ENCODE data around the gene USP24.
A peak's percentile ranks its signal among the peaks of the same experiment; 100 is the strongest.

Gene USP24, protein sequence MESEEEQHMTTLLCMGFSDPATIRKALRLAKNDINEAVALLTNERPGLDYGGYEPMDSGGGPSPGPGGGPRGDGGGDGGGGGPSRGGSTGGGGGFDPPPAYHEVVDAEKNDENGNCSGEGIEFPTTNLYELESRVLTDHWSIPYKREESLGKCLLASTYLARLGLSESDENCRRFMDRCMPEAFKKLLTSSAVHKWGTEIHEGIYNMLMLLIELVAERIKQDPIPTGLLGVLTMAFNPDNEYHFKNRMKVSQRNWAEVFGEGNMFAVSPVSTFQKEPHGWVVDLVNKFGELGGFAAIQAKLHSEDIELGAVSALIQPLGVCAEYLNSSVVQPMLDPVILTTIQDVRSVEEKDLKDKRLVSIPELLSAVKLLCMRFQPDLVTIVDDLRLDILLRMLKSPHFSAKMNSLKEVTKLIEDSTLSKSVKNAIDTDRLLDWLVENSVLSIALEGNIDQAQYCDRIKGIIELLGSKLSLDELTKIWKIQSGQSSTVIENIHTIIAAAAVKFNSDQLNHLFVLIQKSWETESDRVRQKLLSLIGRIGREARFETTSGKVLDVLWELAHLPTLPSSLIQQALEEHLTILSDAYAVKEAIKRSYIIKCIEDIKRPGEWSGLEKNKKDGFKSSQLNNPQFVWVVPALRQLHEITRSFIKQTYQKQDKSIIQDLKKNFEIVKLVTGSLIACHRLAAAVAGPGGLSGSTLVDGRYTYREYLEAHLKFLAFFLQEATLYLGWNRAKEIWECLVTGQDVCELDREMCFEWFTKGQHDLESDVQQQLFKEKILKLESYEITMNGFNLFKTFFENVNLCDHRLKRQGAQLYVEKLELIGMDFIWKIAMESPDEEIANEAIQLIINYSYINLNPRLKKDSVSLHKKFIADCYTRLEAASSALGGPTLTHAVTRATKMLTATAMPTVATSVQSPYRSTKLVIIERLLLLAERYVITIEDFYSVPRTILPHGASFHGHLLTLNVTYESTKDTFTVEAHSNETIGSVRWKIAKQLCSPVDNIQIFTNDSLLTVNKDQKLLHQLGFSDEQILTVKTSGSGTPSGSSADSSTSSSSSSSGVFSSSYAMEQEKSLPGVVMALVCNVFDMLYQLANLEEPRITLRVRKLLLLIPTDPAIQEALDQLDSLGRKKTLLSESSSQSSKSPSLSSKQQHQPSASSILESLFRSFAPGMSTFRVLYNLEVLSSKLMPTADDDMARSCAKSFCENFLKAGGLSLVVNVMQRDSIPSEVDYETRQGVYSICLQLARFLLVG (N-terminal part only)

DNA sequence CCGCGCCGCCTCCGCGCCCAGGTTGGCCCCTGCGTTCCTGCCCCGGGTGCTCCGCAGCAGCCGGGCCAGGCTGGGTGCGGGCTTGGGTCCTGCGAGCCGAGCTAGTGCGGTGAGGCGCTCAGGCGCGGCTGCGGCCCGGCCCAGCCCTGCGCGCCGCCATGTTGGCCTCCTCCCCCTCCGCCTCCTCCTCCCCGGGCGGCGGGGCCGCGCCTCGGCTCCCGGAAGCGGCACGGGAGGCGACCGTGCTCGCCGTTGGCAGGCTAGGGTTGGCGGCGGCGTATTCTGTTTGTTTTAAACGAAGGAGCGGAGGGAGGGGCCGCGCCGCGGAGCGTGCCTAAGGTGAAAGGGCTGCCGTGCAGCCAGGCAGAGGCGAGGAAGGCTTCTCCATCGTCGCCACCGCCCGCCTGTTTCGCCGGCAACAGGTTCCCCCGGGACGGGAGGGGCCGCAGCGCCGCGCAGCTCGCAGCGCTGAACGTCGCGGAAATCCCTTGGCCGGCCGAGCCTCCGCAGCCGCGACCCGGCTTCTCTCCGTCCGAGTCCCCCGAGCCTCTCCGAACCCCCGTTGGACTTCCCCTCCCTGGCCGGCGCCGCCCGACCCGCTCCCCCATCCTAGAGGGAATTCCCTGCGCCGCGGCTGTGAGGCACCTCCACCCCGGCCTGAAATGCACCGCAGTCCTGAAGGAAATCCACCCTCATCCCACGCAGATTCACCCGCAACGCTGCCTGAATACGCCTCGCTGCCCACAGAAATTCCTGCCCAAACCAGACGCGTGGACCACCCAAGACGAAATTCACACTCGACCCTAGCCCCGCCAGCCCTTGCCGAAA, at the start of gene USP24:
Gene USP24, minus strand, starts transcription at position 171 of the 828 bp plus-strand sequence. CDS start 251 bp downstream, outside the sequence.
- peak; percentile 36 for DNase-seq (ENCODE audit: low spot score)

DNA sequence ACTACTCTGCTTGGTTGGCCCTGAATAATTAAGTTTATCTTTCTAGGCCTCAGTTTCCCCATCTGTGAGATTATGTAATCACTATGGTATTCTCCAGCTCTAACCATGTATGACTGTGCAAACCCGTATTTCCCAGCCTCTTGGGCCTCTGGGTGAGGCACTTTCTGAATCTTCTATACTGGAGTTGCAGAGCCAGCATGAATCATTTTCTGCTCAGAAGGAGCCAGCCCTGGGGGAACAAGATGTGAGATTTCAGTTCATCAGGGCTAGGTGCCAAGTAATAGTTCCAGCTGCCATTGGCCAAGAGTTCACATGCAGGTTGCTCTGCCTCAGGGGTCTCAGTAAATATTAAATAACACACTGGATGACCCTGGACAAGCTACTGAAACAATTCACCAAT, 47.7 kb upstream of the USP24 start:
- no peak for DNase-seq (ENCODE audit: low spot score)

DNA sequence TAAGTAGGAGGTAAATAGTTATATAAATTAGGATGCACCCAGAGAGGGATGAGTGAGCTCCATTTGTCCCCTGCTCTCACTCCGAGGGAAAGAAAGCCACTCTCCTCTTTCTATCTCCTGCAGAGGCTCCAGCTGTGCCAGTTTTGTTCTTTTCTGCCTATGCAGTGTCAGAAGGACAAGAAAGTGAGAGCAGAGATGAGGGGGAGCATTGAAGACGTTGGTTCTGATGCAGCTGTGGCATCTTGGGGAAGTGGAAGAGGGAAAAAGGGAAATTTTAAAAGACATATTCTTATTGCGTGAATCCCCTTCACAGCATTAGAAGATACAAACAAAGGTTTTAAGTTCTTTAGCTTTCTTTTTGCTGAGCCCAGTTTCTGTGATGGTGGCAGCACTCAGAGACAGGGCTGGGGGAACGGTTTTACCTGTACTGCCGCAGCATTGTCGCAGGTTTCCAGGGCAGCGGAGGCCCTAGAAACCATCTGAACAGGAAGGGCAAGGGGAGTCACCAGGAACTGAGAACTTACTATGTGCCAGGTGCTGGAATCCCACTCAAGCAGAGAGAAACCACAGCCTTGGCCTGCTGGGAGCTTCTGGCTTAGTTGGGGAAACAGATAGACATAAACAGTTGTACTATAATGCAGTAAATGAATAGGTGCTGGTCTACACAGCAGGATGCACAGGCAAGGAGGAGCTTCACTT, 44.9 kb upstream of the USP24 start:
- DNase-seq (ENCODE audit: low spot score) = no peak

DNA sequence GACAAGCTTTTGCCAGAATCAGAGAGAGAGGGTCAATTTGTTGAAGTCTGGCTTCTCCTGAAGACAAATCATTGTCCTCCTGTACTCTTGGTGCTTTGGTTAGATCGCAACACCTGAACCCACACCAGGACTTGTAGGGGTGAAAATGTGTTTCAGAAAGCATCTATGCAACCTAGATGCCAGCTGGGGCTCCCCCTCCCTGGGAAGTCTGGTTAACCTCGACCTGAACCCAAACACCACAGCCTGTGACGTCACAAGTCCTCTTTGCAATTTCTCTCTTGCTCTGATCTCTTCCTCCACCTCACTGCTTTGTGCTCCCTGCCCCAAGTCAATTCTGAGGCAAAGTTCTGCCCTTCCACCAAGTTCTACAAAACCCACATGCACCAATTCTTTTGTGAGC, 42.8 kb upstream of the USP24 start:
- DNase-seq (ENCODE audit: low spot score) = no peak

DNA sequence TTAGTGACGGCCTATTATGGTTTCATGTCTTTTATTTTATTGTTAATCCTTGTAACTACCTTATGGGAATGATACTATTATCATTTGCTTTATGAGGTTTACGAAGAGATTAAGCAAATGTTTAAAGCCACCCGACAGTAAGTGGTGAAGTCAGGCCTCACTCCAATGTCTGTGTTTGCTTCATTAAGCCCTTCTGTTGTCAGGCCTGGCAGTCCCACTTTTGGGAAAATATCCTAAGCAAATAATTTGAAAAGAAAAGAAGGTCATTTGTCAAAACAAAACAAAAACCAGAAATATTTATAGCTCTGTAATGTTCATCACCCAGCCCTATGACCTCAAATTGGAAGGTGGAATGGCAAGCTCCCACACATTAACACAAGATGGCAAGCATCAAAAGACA, 40.7 kb upstream of the USP24 start:
- DNase-seq (ENCODE audit: low spot score) = no peak

DNA sequence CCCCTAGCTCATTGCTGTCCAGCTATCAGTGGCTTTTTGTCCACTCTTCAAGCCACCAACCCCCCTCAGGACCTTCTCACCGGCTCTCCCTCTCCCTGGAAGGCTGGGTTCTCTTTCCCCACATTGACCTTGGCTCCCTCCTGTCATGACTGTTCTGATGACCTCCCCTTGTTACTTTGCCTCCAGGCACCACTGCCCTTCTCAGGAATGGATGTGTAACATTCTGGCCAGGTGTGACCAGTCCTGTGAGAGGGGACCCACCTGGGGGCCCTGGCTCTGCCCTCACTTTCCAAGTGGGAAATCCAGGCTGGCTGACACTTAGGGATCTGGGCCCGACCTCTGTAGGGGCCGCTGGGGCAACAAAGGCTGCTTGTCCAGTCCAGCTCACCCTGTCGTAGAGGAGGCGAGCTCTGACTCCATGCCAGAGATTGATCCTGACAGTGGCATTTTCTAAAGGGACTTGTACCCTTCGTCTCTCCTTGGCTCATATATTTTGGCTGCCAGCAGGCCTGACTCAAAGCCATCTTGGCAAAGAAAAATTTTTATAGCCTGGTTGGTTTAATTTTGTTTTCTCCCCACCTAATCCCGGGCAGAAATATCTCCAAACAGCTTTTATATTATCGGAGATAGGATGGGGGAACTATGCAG, 37.9 kb upstream of the USP24 start:
- no peak for DNase-seq (ENCODE audit: low spot score)

DNA sequence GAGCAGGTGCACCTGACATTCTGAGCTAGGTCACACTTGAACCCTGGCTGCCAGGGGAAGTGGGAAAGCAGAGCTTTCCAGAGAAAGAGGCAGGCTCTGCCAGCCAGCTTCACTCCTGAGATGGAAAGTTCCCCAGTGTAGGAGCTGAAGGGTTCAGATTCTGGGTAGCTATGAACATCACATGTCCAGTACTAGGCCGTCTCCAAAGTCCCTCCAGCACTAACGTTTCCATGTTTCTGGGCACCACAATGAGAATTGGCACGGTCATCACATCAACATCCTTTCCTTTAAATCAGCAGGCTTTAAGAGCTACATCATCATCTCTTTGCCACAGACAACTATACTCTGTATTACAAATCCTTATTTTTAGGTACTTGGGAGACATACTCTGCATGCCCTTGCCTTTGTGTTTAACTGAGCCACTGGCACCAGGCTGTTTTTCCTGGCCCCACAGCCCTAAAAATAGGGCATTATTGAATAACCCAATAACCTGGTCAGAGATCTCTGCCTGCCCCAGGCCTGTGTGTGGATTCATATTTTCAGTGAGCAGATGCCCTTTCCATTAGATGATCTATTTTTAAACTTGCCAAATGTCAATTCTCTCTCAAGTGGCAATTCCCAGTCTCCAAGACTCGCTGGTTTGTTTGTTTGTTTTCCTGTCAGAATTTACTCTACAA, 35.4 kb upstream of the USP24 start:
- no peak for DNase-seq (ENCODE audit: low spot score)

DNA sequence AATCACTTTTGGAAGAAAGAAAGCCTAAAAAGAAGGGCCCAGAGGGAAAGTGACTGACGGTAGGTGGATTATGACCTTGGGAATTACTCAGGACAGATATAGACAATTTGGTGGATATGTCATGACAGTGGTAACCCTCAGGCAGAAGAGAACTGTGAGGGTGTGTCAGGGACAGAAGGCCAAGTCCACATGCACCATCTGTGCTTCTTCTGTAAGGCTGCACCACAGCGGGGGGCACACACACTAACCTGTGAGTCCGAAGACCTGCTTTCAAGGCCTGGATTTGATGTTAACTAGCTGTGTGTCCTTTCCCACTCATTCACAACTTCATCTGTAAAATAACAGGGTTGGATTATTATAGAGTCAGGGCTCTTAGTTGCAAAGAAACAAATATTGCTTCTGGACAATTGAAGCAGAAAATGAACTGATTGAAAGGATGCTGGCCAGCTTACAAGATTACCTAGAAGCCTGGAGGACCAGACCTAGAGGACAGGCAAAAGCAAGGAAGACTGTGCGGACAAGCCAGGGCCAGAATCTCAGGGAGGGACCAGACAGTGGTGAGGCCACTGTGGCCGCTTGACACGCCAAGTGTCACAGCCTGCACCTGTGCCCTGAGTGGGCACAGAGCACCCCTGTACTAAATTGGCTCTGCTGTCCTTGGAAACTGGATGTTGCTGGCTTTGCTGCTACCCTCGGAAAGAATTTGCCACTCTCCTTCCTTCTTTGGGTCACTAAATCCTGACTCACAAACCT, 34.7 kb upstream of the USP24 start:
- DNase-seq (ENCODE audit: low spot score) = no peak

DNA sequence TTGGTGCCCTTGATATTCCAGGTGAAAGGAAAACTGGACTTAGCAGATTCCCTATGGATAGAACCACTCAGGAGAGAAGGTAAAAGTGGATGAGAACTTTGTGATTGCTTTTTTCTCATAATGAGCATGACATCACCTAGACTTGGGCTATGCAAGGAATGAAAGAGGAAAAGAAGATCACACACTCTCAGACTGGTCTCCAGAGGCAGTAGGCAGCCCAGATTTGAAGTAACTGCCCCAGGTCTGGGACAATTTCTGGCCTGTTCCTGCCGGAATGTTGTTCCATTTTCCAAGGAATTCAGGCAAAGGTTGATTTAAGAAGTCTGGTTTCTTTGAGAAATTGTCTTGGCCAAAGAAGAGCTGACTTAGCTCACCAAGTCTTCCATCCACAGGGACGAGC, 31.7 kb upstream of the USP24 start:
- no peak for DNase-seq (ENCODE audit: low spot score)

DNA sequence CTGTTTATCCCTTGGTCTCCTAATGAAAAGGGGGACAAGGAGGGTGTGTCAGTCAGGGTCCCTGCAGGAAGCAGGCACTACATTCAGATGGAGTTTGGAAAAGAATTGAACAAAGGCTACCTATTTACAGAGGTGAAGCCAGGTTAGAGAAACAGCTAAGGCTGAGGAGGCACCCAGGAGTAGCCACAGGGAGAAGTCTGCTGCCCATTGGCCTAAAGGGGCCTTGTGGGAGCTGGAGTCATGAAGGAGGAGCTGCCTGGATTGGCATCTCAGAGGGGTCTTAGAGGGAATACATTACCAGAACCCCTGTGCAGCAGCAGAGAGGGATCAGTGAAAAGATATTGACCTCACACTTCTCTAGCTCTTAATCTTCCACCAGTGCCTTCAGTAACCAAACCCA, 31.2 kb upstream of the USP24 start:
- DNase-seq (ENCODE audit: low spot score) = no peak

DNA sequence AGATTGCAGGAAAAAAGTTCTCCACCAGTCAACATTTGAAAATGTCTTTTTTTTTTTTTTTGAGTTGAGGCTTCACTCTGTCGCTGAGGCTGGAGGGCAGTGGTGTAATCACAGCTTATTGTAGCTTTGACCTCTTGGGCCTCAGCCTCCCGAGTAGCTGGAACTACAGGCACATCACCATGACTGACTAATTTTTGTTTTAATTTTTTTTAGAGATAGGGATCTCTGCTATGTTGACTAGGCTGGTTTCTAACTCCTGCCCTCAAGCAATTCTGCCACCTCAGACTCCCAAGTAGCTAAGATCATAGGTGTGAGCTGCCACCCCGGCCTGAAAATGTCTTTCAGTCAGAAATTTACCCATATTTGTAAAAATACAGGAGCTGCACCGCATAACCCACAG, 30.6 kb upstream of the USP24 start:
- no peak for DNase-seq (ENCODE audit: low spot score)

DNA sequence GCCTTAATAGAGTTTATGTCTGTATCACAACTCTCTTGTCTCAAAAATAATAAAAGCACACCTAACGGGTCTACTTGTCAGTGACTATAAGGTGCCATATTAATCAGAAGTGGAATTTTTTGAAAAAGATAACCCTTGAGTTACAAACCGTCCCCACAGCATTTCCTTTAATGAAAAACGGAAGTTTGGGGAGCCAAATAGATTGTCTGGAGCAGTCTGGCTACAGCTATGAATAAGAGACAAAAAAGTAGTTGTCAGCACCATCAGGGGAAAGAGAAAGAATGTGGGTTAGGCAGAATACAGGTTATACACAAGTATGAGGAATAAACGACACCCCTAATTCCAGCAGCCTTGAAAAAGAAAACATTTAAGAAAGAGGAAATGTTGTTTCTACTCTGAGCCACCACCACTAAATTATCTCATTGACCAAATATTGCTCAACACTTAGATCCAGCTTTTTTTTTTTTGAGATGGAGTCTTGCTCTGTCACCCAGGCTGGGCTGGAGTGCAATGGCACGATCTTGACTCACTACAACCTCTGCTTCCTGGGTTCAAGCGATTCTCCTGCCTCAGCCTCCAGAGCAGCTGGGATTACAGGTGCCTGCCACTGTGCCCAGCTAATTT, 29.4 kb upstream of the USP24 start:
- no peak for DNase-seq (ENCODE audit: low spot score)

DNA sequence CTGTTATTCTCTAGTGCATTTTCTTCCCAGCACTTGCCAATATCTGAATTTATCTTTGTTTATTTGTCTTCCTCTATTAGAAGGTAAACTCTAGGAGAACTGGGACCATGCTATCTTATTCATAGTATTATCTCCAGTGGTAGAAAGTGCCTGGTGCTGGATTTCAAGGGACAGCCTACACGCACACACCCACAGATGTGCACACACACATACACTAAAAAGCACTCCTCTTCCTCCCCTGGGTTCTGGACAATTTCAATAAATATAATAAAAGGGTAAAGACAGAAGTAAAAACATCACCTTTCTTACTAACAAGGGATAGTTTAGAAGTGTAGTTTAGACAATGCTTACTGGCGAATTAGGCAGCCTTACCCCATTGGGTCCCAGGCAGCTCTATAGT, 28.5 kb upstream of the USP24 start:
- no peak for DNase-seq (ENCODE audit: low spot score)

DNA sequence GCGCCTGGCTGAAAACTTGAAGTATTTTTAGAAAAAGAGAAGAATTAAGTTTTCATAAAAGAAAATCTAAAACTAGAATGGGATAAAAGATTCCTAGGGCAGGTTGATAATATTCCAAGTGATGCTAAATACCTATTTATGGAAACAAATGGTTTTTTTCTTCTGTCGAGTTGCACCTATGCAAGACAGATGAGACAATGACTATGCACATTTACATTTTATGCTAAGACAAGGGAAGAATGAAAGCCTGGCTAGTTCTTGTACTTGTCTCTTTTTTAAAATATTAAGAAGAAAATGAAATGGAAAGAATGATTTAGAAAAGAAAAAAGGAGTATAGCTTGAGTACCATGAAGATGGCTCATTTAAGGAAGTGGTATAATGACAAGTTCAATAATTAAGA, 24.4 kb upstream of the USP24 start:
- no peak for DNase-seq (ENCODE audit: low spot score)

DNA sequence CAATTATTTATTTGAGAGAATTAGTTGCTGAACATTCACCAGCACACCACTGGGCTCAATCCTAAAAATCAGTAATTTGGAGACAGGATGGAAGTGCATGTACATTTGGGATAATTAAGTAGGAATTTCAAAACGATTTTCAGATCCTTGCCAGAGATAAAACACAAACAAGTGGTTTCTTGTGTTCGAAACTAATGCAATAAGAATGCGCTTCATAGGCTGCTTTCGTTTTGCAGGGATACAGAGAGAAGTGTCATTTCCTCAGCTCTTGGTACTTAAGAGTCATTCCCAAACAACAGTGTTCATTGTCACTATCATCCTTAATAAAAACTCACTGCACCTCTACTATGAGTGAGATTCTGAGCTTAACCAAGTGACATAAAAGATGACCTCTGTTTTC, 20.6 kb upstream of the USP24 start:
- DNase-seq (ENCODE audit: low spot score) = peak; percentile 65

DNA sequence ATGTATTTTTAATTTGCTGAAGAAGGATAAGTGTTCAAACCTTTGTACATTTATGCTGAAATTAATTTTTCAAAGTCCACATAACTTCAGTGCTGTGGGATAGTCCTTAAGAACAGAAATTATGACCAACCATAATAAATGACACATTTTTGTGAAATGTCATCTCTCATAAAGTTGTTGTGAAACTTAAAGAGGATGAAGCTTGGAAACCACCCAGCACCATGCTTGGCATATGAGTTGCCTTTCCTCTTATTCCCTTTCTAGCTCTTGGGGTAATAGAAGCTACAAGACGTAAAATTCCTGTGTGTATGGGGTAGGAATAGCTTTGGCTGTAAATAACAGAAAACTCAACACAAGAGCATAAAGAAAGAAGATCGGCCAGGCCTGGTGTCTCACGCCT, 18.9 kb upstream of the USP24 start:
- DNase-seq (ENCODE audit: low spot score) = no peak

DNA sequence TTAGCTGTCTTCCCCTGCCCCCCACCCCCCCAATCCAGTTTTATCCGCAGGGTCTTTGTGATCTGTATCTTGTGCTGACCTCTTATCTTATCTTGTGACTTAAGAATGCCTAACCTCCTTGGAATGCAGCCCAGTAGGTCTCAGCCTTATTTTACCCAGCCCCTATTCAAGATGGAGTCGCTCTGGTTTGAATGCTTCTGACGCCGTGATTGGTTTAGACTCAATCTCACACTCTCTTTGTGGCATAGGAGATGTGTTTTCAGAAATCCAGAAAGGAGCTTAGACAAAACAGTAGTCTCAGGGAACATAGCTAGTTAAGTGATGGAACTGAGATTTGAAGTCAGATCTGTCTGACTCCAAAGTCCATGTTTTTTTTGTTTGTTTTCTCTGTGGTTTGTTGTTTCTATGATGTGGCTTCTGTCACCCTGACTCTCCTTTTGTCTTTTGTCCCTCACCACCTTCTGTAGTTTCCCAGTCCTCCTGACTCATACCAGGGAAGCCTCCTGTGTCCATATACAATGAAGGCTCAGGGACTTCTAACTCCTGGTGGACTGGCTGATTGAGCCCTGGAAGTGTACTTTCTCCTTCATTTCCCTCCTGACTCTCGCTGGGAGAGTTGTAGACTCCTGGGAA, 18.1 kb upstream of the USP24 start:
- no peak for DNase-seq (ENCODE audit: low spot score)
